RWPE1 (cell line): ENCODE data around the gene GGCT.

ENCODE experiments used
- CTCF ChIA-PET: fragments of 350-600 bp; sonication (Branson Sonifier 250); formaldehyde crosslinking; extraction: SDS; loops from one replicate; lab custom pipeline; 2021; lab: Yijun Ruan, JAX
- POLR2A ChIA-PET: fragments of 400-600 bp; formaldehyde crosslinking; extraction: SDS; loops from one replicate; lab custom pipeline; 2020; ENCODE audit warnings: antibody characterized with exemption; ENCODE audit not compliant: low non-redundant PET; lab: Yijun Ruan, JAX
- DNase-seq: peaks from one replicate; pipeline ENCODE4 v3.0.0; 2012; ENCODE audit warnings: low spot score
- H3K27ac ChIP-seq: fragments of 450-650 bp; 2 replicates; pipeline ENCODE4 v1.5.1; 2017
- TF ChIP-seq, protein P1 (sequence below): fragments of 450-650 bp; conservative IDR thresholded peaks from 2 replicates; pipeline ENCODE4 v1.5.1; 2017; ENCODE audit warnings: low read depth, mild to moderate bottlenecking

GGCT gene

DNA sequence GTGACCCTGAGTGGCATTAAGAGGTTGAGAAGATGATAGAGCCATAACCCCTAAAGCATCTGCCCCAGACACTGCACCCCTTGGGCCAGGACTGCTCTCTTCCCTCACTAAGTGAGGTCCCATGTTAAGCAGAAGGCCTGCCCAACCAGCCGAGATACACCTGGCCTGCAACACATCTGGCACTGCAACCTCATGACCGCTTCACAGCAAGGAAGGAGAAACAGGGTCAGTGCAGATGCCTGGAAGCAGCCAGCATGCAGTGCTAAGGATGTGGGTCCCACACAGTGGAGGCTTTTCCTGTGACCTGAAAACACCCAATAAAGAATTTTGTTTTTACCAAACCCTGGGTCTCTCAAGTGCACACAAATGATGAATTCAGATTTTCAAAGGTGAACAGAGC is 33.4 kb downstream of the GGCT start:
- TF ChIP-seq, protein P1, sequence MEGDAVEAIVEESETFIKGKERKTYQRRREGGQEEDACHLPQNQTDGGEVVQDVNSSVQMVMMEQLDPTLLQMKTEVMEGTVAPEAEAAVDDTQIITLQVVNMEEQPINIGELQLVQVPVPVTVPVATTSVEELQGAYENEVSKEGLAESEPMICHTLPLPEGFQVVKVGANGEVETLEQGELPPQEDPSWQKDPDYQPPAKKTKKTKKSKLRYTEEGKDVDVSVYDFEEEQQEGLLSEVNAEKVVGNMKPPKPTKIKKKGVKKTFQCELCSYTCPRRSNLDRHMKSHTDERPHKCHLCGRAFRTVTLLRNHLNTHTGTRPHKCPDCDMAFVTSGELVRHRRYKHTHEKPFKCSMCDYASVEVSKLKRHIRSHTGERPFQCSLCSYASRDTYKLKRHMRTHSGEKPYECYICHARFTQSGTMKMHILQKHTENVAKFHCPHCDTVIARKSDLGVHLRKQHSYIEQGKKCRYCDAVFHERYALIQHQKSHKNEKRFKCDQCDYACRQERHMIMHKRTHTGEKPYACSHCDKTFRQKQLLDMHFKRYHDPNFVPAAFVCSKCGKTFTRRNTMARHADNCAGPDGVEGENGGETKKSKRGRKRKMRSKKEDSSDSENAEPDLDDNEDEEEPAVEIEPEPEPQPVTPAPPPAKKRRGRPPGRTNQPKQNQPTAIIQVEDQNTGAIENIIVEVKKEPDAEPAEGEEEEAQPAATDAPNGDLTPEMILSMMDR: no peak
- peak overlapping the region; percentile 23 for H3K27ac ChIP-seq
- CTCF ChIA-PET: no interaction called here
- POLR2A ChIA-PET: no interaction called here
- no peak for DNase-seq

DNA sequence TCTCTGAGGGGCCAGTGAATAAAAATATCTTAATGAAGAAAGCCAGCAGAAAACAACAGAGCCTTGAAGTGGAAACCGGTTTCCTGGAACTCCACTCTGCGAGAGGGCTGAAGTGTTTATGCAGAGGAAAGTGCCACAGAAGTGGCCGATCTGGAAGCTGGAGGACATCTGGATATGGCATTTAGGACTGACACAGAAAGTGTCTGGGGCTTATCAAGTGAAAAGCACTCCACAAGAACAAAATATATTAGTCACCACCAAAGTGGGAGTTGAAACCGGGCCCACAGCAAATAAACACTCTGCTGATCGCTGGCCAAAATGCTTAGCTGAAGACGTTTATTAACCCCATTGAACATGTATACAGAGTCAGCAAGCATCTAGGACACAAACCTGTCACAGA is 33.9 kb downstream of the GGCT start:
- CTCF ChIA-PET: no interaction called here
- DNase-seq: no peak

DNA sequence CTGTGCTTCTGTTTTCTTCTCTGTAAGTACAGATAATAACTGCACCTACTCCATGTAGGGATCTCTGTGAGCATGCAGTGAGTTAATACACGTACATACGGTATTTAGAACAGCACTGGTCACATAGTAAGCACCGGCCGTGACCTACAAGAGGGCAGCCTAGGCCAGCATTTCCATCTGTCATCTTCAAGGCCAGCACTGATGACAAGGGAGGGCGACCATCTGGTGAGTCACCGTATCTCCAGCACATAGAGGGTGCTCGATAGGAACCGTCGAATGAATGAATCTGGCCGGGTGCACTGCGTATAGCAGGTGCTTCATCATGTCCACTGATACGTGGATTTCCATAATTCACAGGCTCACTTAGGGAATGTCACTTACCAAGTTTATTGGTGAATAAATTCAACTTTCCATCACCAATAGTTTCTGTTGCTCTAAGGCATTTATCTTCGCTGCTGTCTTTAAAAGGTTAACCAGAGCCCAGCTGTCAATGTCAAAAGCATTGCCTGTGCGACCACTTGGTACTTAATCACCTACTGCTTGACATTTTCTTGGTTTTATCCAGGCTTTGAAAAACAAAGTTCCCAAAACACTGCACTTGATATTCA is 34.4 kb downstream of the GGCT start:
- CTCF ChIA-PET: interaction anchor here (0.6 kb wide), 1 partner anchor 185 kb away, joined by 3 read pairs; no protein-coding TSS in a partner anchor
- POLR2A ChIA-PET: no interaction called here
- no peak for DNase-seq
- TF ChIP-seq, protein P1: no peak
- H3K27ac ChIP-seq: no peak overlapping the region

More for the DNA sequence above, 33.9 kb downstream of the GGCT start:
- TF ChIP-seq, protein P1: no peak
- POLR2A ChIA-PET: no interaction called here
- H3K27ac ChIP-seq: peak overlapping the region; percentile 23

DNA sequence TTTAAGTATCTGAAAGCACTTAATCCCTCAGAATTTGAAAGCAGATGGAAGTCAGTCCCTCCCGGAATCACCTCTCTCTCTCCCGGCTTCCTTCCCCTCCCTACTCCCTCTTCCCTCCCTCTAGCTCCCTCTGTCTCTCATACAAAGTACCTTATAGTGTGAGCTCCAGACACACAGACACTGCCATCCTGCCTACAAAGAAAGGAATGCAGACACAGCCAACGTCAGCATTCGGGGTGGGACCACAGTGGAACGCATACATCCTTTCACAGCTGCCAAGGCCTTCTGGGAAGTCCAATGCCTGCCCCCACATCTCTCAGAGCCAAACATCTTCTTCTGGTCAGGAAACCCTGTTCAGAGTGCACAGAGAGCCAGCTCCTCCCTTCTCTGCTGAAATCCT is 35.3 kb downstream of the GGCT start:
- POLR2A ChIA-PET: no interaction called here
- CTCF ChIA-PET: interaction anchor here (0.6 kb wide), 1 partner anchor 184 kb away, joined by 3 read pairs; no protein-coding TSS in a partner anchor
- DNase-seq: peak; percentile 51
- TF ChIP-seq, protein P1: no peak
- peak overlapping the region; percentile 64 for H3K27ac ChIP-seq

DNA sequence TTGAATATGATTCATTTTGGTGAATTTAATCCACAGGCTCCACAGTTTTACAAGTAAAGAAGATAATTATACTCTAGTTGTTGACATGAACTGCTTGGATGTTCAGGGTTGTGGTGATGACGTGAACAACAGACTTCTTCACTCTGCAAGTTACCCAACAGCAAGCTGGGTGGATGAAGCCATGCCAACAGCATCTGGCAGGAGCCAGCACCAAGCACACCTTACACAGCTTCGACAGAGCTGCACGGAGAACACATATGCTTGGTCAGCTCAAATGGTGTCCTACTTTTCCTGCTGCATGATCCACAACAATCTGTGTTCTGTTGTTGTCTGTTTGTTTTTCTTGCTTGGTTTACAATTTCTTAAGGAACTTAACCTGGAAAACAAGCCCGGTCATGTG is 35.8 kb downstream of the GGCT start:
- CTCF ChIA-PET: no interaction called here
- no peak for DNase-seq
- POLR2A ChIA-PET: no interaction called here
- TF ChIP-seq, protein P1: no peak
- peak overlapping the region; percentile 64; the same call in 1 of the 2 replicates for H3K27ac ChIP-seq

DNA sequence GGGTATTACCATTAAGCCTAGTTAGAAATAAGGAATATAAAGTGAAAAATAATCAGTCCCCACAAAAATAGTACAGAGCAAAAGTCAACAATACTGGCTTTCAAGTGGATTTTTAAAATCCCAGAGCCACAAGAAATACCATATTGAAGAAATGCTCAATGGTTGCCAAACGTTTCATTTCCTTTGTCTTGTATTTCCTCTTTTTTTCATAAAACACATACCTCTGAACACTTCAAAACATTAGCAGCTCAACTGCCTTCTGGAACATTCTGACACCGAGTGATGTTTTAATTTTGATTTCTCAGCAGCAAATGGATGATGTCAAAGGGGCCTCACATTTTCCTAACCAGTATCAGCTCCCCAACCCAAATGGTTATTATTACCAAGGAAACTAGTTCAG is 36.6 kb downstream of the GGCT start:
- CTCF ChIA-PET: no interaction called here
- TF ChIP-seq, protein P1: no peak
- POLR2A ChIA-PET: no interaction called here
- H3K27ac ChIP-seq: no peak overlapping the region
- DNase-seq: no peak
